Measurements from ENCODE around the gene PMS1.
"Not testable (repeated sequence)": the region's sequence is repeated elsewhere in the genome, so short reads cannot be mapped to it uniquely, and the experiment has no call there.

The PMS1 gene

DNA sequence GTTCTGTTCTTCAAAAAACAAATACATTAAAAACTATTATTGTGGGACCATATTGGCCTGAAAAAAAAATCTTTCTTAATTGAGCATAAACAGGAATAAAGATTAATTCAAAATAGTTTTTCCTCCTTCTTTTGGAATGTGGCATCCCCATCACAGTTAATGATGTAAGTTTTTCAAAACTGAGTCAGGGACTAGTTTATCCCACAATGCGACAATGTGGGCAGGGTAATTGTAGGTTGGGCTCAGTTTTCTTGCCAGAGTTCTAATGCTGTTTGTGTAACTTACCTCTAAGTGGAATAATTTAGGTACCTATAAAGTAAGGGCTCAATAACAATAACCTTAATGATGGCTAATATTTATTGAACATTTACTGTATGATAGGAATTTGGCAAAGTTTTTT, 82.0 kb downstream of the PMS1 start:
- DNase-seq: no peak

DNA sequence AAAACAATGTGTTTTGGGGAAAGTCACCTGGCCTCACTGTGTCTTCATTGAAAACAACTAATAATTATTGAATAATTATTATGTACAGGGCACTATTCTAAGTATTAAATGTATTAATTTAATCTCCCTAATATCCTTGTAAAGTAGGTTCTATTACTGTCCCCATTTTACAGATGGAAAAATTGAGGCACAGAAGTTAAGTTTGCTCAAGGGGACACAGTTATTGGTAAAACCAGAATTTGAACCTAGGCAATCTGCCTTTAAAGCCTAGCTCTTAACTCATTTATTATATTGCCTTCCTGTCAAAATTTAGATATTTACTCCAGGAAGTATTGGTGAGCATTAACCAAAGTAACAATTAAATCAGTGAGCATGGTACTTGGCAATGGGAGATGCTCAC, 84.6 kb downstream of the PMS1 start:
- DNase-seq: no peak

DNA sequence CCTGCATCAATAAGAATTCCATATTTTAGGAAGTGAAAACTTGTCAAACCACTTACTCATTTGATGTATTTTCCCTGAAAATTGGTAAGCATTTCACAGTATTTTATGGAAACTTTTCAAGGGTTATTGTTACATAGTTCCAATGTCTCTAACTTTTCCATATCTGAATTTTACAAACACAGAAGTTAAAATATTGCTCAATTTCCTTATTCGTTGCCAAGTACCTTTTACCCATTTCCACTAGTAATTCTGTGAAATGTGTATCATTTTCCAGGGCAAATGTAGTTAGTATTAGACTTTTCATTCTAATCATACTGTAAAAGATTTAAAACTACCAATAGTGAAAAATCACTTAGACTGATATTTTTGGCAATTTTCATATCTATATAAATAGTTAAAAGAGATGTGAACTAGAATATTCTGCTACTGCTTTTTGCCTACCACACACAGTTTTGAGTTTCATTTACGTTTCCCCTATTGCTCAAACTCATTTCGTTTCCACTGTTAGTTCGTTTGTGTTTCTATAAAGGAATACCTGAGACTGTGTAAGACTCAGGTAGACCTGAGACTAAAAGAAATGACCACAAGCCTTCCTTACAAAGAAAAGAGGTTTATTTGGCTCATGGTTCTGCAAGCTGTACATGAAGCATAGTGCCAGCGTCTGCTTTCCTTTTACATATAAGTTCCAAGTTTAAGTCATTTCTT, 86.3 kb downstream of the PMS1 start:
- no peak for DNase-seq

DNA sequence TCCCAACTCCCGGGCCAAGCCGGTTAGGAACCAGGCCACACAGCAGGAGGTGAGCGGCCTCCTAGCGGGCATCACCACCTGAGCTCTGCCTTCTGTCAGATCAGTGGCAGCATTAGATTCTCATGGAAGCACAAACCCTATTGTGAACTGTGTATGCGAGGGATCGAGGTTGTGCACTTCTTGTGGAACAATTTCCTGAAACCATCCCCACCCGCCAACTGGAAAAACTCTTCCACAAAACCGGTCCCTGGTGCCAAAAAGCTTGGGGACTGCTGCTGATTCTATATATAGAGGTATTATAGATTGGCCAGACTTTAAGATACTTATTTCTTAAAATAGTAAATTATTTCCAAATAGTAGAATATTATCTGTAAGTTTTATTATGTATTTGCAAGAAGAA, 89.4 kb downstream of the PMS1 start:
- no peak for DNase-seq

DNA sequence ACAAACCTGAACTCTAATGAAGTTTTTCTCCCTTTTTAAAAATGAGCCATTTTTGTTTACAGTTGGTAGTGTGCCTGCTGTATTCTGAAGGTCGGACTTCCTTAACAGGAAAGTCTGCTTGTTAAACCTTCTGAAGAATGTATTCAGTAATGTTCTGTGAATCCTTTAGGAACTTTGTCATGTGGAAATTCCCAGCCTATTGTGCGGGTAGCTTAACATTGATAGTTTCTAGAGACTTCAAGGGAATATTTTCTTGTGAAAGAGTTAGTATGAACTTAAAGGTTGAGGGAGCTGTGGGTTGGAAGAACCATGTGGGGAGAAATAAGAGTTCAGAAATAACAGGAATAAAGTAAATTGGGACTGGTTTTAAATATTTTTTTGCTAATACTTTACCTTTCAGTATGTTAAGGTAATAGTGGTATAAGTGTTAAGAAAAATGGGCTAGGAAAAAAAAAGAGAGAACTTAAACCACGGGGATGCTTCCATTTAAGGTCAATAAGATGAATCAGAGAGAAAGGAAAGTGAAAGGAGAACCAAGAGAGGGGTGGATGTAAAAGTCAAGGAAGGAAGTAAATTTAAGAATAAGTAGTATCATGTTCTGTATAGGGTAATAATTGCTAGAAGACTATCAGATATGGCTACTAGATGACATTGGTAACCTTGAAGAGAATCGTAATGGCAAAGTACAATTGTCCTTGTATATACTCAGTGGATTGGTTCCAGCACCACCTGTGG, 90.5 kb downstream of the PMS1 start:
- no peak for DNase-seq

DNA sequence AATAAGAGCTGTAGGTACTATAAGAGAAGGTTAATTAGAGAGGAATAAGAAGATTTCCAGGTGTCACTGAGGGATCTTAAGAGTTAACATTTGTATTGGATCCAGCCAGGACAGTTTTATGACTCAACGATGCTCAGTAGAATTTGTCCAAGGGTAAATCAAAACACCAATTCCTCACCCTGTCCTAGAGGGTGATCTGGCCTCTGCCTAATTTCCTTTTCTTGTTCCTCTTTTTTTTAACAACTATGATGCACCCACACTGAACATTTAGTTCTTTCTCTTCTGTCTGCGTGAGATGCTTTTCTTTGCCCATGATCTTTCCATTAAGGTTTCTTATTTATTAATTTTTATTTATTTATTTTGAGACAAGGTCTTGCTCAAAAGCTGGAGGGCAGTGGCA, 92.0 kb downstream of the PMS1 start:
- DNase-seq: no peak

DNA sequence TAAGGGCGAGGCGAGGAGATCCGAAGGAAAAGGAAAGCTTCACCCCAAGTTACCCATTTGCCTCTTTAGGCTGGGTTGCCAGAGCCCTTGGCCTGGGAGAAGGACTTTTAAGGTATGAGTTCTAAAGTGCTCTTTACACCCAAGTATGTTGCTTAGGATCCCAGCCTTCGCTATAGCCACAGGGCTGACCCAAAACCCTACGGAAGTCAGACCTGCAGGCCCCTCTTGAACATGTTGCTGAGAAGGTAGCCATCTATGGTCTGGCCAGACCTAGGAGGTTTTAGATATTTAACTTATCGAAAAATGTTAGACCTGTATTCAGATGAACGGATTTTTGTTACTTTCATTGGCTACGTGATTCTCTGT, 95.4 kb downstream of the PMS1 start:
- DNase-seq: no peak

DNA sequence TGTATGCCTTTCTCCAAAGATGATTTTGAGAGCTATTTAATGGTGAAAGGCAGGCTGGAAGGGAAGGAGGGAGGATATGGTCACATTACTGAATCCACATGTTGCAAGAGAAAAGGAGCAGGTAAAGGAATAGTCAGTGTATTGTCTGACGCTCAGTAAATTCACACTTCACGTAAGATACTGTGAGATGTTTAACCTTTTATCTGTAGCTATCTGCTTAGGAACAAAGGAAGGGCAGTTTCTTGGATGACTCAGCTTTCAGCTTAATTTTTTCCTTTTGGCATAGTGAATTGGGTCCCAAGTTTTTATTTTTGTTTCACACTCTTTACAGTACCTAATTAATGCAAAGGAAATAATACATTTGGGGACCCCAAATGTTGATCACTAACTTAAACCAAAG, 96.2 kb downstream of the PMS1 start:
- DNase-seq: no peak

DNA sequence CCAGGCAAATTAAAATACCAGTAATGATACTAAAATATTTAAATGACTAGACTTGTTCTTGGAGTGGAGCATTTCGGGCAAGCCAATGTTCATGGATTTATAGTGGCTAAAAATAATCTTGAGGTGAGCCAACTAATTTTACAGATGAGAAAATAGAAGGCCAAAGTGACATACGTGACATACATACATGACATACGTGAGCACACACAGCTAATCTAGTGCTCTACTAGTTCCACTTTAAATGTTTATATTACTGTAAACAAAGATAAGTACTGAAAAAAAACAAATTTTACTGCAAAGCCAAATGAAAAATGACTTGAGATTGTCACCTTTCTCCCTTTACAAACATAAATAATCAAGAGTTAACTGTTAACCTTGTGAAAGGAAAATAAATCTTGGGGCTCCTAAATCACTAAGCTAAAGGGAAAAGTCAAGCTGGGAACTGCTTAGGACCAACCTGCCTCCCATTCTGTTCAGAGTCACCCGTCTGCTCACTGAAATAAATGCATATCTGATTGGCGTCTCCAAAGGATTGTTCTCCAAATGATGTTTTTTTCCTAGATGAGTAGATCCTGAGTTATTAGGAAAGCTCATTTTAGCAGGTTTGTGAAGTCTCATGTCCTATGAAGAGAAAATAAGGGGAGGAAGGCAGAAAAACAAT, 96.7 kb downstream of the PMS1 start:
- no peak for DNase-seq

DNA sequence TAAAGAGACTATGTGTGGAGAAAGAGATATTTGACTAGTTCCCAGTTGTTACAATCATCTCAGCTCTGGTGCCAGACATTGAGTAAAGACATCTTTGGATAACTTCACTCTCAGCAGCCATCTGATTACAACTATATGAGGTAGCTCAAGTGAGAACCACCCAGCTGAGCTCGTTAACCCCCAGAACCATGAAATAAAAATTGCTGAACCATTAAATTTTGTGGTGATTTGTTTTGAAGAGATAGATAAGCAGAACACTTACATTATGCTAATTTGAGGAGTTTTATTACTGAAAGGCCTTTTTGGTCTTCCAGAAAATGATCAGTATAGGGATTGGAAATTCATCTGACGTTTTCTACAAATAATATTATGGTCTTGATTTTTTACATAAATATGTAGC, 101.1 kb downstream of the PMS1 start:
- DNase-seq: no peak

DNA sequence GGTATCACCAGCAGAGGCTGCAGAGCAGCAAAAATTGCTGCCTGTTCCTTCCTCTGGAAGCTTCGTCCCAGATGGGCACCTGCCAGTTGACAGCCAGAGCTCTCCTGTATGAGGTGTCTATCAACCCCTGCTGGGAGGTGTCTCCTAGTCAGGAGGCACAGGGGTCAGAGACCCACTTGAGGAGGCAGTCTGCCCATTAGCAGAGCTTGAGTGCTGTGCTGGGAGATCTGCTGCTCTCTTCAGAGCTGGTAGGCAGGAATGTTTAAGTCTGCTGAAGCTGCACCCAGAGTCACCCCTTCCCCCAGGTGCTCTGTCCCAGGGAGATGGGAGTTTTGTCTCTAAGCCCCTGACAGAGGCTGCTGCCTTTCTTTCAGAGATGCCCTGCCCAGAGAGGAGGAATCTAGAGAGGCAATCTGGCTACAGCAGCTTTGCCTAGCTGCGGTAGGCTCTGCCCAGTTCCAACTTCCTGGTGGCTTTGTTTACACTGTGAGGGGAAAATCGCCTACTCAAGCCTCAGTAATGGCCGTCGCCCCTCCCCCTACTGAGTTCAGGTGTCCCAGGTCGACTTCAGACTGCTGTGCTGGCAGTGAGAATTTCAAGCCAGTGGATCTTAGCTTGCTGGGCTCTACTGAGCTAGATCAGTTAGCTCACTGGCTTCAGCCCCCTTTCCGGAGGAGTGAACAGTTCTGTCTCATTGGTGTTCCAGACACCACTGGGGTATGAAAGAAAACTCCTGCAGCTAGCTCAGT, 108.5 kb downstream of the PMS1 start:
- not testable (repeated sequence) for DNase-seq

DNA sequence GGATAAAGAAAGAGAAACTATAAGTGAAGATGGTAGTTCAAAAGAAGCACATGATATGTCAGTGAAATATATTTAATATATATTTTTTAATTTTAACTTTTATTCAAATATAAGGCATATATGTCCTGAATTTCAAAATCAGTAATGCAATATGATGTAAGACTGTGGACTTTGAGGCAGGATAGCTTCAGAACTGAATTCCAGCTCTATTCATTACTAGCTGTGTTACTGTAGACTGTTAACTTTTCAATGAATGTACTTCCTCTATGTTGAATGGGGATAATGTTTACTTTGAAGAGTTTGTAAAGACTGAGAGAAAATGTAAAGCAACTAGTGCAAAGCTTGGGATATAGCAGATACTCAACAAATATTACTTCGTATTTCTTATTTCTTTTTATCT, 112.6 kb downstream of the PMS1 start:
- no peak for DNase-seq

DNA sequence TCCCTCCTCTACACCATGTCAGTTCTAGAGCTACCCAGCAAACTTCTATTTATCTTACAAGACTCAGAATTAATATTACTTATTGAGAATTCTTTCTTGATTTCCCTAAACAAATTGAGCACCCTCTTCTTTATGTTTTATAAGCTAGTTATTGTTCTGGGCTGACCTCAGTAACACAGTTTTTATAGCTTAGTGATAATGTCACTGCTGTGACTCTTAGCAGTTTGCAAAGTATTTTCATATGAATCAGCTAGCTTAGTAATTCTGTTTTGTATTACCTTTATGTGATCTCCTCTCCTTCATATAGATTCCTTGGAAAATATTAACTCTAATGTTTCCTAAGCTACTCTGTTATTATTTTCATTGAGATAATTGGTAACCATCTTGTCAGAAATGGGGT, 114.9 kb downstream of the PMS1 start:
- DNase-seq: no peak

DNA sequence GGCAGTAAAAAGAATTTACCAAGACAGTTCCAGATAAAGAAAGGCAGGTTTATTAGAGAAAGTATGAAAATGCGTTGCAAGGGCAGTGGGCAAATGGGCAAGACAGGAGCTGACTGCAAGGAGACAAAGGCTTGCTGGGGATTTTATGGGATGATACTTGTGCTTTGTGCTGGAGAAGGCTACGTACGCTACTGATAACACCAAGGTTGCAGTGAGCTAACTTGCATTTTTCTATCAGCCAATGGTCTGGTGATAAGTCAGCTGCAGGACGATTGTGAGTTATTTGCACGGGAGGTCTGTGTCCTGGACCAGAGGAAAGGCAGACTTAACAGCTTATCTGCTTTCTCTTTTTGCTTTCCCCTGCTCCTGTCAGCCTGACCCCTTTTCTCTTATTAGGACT, 116.5 kb downstream of the PMS1 start:
- DNase-seq: no peak

DNA sequence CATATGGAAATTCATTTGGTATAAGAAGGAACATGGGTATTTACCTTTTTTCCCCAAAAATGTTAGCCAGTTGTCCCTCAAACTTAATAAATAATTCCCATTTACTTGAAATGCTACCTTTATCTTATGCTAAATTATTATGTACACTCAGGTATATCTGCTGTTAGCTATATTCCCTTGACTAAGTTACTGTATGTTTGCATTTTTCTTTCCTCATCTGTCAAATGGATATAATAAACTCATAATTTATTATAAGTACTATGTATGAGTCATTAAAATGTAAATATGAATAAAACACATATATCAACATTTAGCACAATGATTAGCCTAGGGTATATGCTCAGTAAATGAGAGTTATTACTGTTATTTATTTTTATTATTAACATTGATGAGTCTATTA, 117.4 kb downstream of the PMS1 start:
- DNase-seq: no peak

DNA sequence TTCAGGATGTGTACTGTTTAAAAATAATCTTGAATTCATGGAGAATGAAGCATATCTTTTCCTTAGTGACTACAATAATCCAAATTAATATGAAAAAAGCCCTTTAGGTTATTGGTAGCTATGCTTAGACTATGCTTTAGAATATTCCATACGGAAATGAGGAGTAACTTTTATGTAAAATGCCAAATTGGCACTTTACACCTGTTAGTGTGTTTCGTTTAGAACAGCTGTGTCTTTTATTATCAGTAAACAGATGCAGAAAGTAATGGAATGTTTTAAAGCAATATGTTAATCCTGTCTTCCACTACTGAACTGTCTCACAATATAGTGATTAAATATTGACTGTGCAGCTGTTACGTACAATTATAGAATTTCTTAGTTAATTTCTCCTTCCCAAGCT, 129.6 kb downstream of the PMS1 start:
- DNase-seq: no peak

DNA sequence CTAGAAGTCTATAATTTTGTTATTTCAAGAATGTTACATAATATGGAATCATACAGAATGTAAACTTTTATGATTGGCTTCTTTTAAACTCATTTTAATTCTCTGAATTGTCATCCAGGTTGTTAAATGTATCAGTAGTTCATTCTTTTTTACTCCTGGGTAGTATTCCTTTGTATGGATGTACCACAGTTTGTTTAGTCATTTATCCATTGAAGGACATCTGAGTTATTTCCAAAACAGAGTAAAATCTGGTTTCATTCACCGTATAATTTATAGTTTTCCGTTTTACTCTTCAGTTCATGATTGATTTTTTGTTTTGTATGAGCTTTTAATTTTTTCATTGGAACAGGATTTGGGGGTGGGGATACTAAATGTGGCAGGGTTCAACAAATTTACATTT, 132.4 kb downstream of the PMS1 start:
- no peak for DNase-seq

Measured in CD4-positive, alpha-beta T cell treated with Interleukin-4 for 4 hours (primary cell).